ENCODE data around the gene TLR3. TPM values are rescaled to one million over a fixed set of nuclear protein-coding genes. Genes with fewer than 3 reads are reported as not detected.

Gene TLR3
- total and polyA plus RNA-seq, 10 donors: 0.17 to 14.8 (median 6.3) TPM

DNA sequence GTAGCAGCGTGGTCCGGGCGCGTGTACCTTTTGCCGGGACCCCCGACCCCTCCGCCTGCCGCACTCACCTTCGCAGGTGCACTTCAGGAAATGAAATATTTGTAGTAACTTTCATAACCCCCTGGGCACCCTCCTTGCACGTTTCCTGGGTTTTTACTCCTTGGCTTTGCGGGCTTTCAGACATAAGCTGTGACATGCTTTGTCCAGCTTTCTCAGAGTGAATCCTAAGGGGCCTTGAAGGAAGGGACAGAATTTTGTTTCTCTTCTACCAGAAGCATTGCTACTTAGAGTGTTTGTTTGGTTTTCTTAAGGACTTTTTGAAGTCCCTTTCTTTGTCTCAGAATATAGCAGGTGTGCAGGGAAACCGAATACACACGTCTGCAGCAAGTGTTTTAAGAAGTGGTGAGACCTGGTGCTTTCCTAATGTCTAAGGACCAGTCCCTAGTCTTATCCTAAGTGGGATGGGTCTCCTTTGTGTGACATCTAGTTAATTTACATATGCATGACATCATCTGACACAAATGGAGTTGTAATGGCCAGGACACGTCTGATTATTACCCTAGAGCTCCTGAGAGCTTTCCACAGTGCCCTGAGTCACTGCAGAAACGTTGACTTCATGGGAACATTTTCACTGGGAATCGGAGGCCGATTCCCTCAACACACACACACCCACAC lies 36.8 kb downstream of the TLR3 start:
- peak overlapping the region in 1 of 8 donors; percentile 13 for H3K27ac ChIP-seq
- H3K4me1 ChIP-seq: peaks cover 0 to 17% (median 12%) of the 10 kb centered on the region in 6 donors
- H3K36me3 ChIP-seq: no peaks in the 10 kb centered on the region
- 24 to 51% (median 27%) methylated on average over 8 to 17 of the region's 17 CpGs for WGBS, 5 donors
- TF ChIP-seq POLR2A (IDR thresholded peaks at IDR 0.05) (no peak), POLR2AphosphoS5 (IDR thresholded peaks at IDR 0.05) (no peak)
- TF ChIP-seq, protein P1, sequence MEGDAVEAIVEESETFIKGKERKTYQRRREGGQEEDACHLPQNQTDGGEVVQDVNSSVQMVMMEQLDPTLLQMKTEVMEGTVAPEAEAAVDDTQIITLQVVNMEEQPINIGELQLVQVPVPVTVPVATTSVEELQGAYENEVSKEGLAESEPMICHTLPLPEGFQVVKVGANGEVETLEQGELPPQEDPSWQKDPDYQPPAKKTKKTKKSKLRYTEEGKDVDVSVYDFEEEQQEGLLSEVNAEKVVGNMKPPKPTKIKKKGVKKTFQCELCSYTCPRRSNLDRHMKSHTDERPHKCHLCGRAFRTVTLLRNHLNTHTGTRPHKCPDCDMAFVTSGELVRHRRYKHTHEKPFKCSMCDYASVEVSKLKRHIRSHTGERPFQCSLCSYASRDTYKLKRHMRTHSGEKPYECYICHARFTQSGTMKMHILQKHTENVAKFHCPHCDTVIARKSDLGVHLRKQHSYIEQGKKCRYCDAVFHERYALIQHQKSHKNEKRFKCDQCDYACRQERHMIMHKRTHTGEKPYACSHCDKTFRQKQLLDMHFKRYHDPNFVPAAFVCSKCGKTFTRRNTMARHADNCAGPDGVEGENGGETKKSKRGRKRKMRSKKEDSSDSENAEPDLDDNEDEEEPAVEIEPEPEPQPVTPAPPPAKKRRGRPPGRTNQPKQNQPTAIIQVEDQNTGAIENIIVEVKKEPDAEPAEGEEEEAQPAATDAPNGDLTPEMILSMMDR (IDR thresholded peaks at IDR 0.05 in 8 of 11, conservative IDR thresholded peaks at IDR 0.05 in 3 of 11): no peak
- intact Hi-C loops (cut with DNase I; ENCODE audit: low total_unique reads): no loop called here
- peak overlapping the region; percentile 33 to 71 (median 43) for H3K4me3 ChIP-seq
- no peak for DNase-seq
- H3K9me3 ChIP-seq: no peaks in the 10 kb centered on the region
- peaks cover 4 to 73% (median 23%) of the 10 kb centered on the region in 7 donors for H3K27me3 ChIP-seq (replicated peaks in 1 of 7)

- WGBS, 5 donors: 71 to 86% (median 78%) methylated on average over 4 of the region's 4 CpGs
- H3K27ac ChIP-seq: no peak overlapping the region
- H3K9me3 ChIP-seq: no peaks in the 10 kb centered on the region
- TF ChIP-seq POLR2A (IDR thresholded peaks at IDR 0.05): no peak
- no peak for TF ChIP-seq POLR2AphosphoS5 (IDR thresholded peaks at IDR 0.05)
- TF ChIP-seq, protein P1 (IDR thresholded peaks at IDR 0.05 in 8 of 11, conservative IDR thresholded peaks at IDR 0.05 in 3 of 11): no peak
- no peak for DNase-seq
- H3K36me3 ChIP-seq: no peaks in the 10 kb centered on the region
- H3K27me3 ChIP-seq (replicated peaks in 1 of 7): peaks cover 4 to 59% (median 23%) of the 10 kb centered on the region in 7 donors
- no peak overlapping the region for H3K4me3 ChIP-seq
- intact Hi-C loops (cut with DNase I; ENCODE audit: low total_unique reads): no loop called here
- peaks cover 0 to 17% (median 12%) of the 10 kb centered on the region in 6 donors for H3K4me1 ChIP-seq
Observed at GRCh38 chr4:186107947-186108346, 39.0 kb downstream of the TLR3 start.

DNA sequence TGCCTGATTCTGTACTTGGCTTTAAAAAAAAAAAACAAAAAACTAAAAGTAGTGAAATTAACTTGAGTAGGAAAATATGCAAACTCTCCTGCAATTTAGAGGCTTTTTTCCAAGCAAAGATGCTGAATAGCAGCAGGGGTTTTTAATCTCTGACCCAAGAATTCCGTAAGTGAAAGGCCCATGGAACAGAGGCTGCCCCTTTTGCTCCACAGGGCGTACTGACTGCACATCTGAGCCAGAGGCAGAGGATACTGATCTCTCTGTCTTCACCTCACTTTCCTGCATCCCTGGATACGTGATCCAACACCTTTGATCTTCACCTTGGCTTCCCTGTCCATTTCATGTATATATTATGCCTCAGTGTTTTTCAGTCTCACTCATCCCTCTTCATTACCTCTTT lies 39.4 kb downstream of the TLR3 start:
- DNase-seq: no peak
- Histone ChIP-seq H3K4me3 (no peak overlapping the region), H3K4me1 (peaks cover 0 to 17% (median 12%) of the 10 kb centered on the region in 6 donors), H3K27me3 (replicated peaks in 1 of 7) (peaks cover 4 to 55% (median 23%) of the 10 kb centered on the region in 7 donors), H3K27ac (no peak overlapping the region), H3K36me3 (no peaks in the 10 kb centered on the region), H3K9me3 (no peaks in the 10 kb centered on the region)
- TF ChIP-seq, protein P1 (IDR thresholded peaks at IDR 0.05 in 8 of 11, conservative IDR thresholded peaks at IDR 0.05 in 3 of 11): no peak
- TF ChIP-seq POLR2AphosphoS5 (IDR thresholded peaks at IDR 0.05) (no peak), POLR2A (IDR thresholded peaks at IDR 0.05) (no peak)
- intact Hi-C loops (cut with DNase I; ENCODE audit: low total_unique reads): no loop called here
- 73 to 81% (median 79%) methylated on average over 3 of the region's 3 CpGs for WGBS, 5 donors

GRCh38 chr4:186109245-186109644 lies 40.3 kb downstream of the TLR3 start:
- peaks cover 0 to 17% (median 11%) of the 10 kb centered on the region in 6 donors for H3K4me1 ChIP-seq
- intact Hi-C loops (cut with DNase I; ENCODE audit: low total_unique reads): no loop called here
- no peak for DNase-seq

More at GRCh38 chr4:186109245-186109644, 40.3 kb downstream of the TLR3 start:
- H3K27me3 ChIP-seq (replicated peaks in 1 of 7): peaks cover 4 to 46% (median 21%) of the 10 kb centered on the region in 7 donors
- no peak overlapping the region for H3K4me3 ChIP-seq
- no peaks in the 10 kb centered on the region for H3K9me3 ChIP-seq
- H3K27ac ChIP-seq: no peak overlapping the region
- 80 to 89% (median 85%) methylated on average over 4 of the region's 4 CpGs for WGBS, 5 donors
- no peaks in the 10 kb centered on the region for H3K36me3 ChIP-seq
- TF ChIP-seq POLR2AphosphoS5 (IDR thresholded peaks at IDR 0.05): no peak
- no peak for TF ChIP-seq POLR2A (IDR thresholded peaks at IDR 0.05)
- TF ChIP-seq, protein P1 (IDR thresholded peaks at IDR 0.05 in 8 of 11, conservative IDR thresholded peaks at IDR 0.05 in 3 of 11): no peak
